GM23338 (cell line): ENCODE results near the gene IPO8. TPM values are rescaled to one million over a fixed set of nuclear protein-coding genes. Genes with fewer than 3 reads are reported as not detected.

Experiments used
- ATAC-seq: fragments of 200-7000 bp; cut with Tn5 transposase; 3 replicates; pipeline ENCODE4 v1.9.1; 2020
- DNase-seq: peaks from one replicate; pipeline ENCODE4 v3.0.0-alpha.2; 2015; ENCODE audit warnings: low spot score
- H2AFZ ChIP-seq: fragments of 200-600 bp; sonication (generic); 2 replicates; pipeline ENCODE4 v1.8.0; 2016; ENCODE audit warnings: antibody characterized with exemption, mild to moderate bottlenecking, moderate library complexity
- H3F3A ChIP-seq: fragments of 200-600 bp; sonication (generic); replicated peaks from 2 replicates; pipeline ENCODE4 v1.8.0; 2017; ENCODE audit warnings: antibody characterized with exemption, mixed run types, low read depth
- H3K27ac ChIP-seq: fragments of 200-600 bp; sonication (generic); 2 replicates; pipeline ENCODE4 v1.6.1; 2016; ENCODE audit warnings: low read depth
- H3K27me3 ChIP-seq: fragments of 200-600 bp; sonication (generic); 2 replicates; pipeline ENCODE4 v1.8.0; 2016; ENCODE audit warnings: mild to moderate bottlenecking, mixed run types, moderate library complexity; ENCODE audit not compliant: insufficient read depth
- H3K36me3 ChIP-seq: fragments of 200-600 bp; sonication (generic); 2 replicates; pipeline ENCODE4 v1.8.0; 2016; ENCODE audit warnings: mild to moderate bottlenecking; ENCODE audit not compliant: insufficient read depth
- H3K4me1 ChIP-seq: fragments of 200-600 bp; sonication (generic); 2 replicates; pipeline ENCODE4 v1.8.0; 2016; ENCODE audit warnings: mild to moderate bottlenecking, moderate library complexity; ENCODE audit not compliant: insufficient read depth
- H3K4me2 ChIP-seq: fragments of 200-600 bp; sonication (generic); 2 replicates; pipeline ENCODE4 v1.7.1; 2017; ENCODE audit warnings: mixed run types
- H3K4me3 ChIP-seq: fragments of 200-600 bp; sonication (generic); 2 replicates; pipeline ENCODE4 v1.6.1; 2016; ENCODE audit warnings: mixed run types
- H3K79me2 ChIP-seq: fragments of 200-600 bp; sonication (generic); replicated peaks from 2 replicates; pipeline ENCODE4 v1.8.0; 2017; ENCODE audit warnings: mild to moderate bottlenecking; ENCODE audit not compliant: insufficient read depth
- H3K9me2 ChIP-seq: fragments of 200-600 bp; sonication (generic); 2 replicates; pipeline ENCODE4 v1.8.0; 2017; ENCODE audit not compliant: insufficient read depth
- H4K20me1 ChIP-seq: fragments of 200-600 bp; sonication (generic); replicated peaks from 2 replicates; pipeline ENCODE4 v1.8.0; 2017; ENCODE audit warnings: mild to moderate bottlenecking; ENCODE audit not compliant: insufficient read depth
- H3K27ac Mint-ChIP-seq: 2 replicates; pipeline ENCODE4 v1.8.0; 2020; ENCODE audit warnings: inconsistent platforms, mild to moderate bottlenecking, moderate library complexity, mixed read lengths
- H3K27me3 Mint-ChIP-seq: 3 replicates; pipeline ENCODE4 v1.8.0; 2022; ENCODE audit warnings: low read depth, mild to moderate bottlenecking, moderate library complexity, mixed read lengths, inconsistent platforms; ENCODE audit not compliant: insufficient read depth, poor library complexity
- H3K36me3 Mint-ChIP-seq: 3 replicates; pipeline ENCODE4 v1.8.0; 2021; ENCODE audit warnings: low read depth, mild to moderate bottlenecking, inconsistent platforms, moderate library complexity, mixed read lengths
- H3K4me1 Mint-ChIP-seq: 3 replicates; pipeline ENCODE4 v1.8.0; 2020; ENCODE audit warnings: mild to moderate bottlenecking, inconsistent platforms, mixed read lengths
- H3K4me3 Mint-ChIP-seq: 3 replicates; pipeline ENCODE4 v1.8.0; 2021; ENCODE audit warnings: moderate library complexity, mild to moderate bottlenecking, inconsistent platforms, mixed read lengths
- H3K9me3 Mint-ChIP-seq: 3 replicates; pipeline ENCODE4 v1.8.0; 2020; ENCODE audit warnings: moderate library complexity, mild to moderate bottlenecking, inconsistent platforms, mixed read lengths
- CREB1 ChIP-seq: fragments of 250-450 bp; sonication (Bioruptor Pico); IDR thresholded peaks from 2 replicates; pipeline ENCODE4 v1.5.0; 2020; ENCODE audit warnings: low read depth, mild to moderate bottlenecking, moderate library complexity
- ETS1 ChIP-seq: IDR thresholded peaks from 2 replicates; pipeline ENCODE4 v1.6.1; 2016; ENCODE audit warnings: antibody characterized with exemption
- EZH2phosphoT487 ChIP-seq: fragments of 200-600 bp; sonication (generic); IDR thresholded peaks from one replicate; pipeline ENCODE4 v1.8.1; 2018; ENCODE audit warnings: antibody characterized with exemption; ENCODE audit not compliant: unreplicated experiment
- JUNB ChIP-seq: IDR thresholded peaks from one replicate; pipeline ENCODE4 v1.6.1; 2016; ENCODE audit warnings: antibody characterized with exemption; ENCODE audit not compliant: unreplicated experiment
- NANOG ChIP-seq: IDR thresholded peaks from 2 replicates; pipeline ENCODE4 v1.6.1; 2016; ENCODE audit warnings: antibody characterized with exemption, borderline replicate concordance
- ZNF462 ChIP-seq: fragments of 250-450 bp; sonication (Bioruptor Pico); IDR thresholded peaks from 2 replicates; pipeline ENCODE4 v1.5.0; 2020; ENCODE audit warnings: mild to moderate bottlenecking, moderate library complexity
- polyA plus RNA-seq: library from polyadenylated mRNA; unstranded; fragments of >200 nt; fragmentation: Nextera tagmentation; extraction: Ambion mirVana; gene quantifications from 2 replicates; pipeline ENCODE4 v1.2.1, GENCODE V29; 2016
- total RNA-seq: library from RNA; depleted of rRNA; stranded (reverse); fragments of >200 nt; shearing (Covaris generic); gene quantifications from 2 replicates; pipeline ENCODE4 v1.2.3, GENCODE V29; 2014

Gene IPO8
- total and polyA plus RNA-seq, 2 experiments from 2014 or later: 13.4 to 53.6 TPM

- no peak for TF ChIP-seq NANOG
- no peak for TF ChIP-seq ZNF462 (CRISPR knock-in tag)
- TF ChIP-seq ETS1: no peak
- no peak for TF ChIP-seq CREB1
- no peak for TF ChIP-seq EZH2phosphoT487
These were observed 12.1 kb upstream of the IPO8 start (continued) for GRCh38 chr12:30707613-30708342.

GRCh38 chr12:30706476-30706875, 10.8 kb upstream of the IPO8 start:
- Histone ChIP-seq H4K20me1 (no peaks in the 10 kb centered on the region), H3F3A (no peaks in the 10 kb centered on the region), H3K27me3 (no peaks in the 10 kb centered on the region), H3K79me2 (no peaks in the 10 kb centered on the region), H2AFZ (no peak overlapping the region), H3K36me3 (peaks cover 15% of the 10 kb centered on the region; the same call in 1 of the 2 replicates), H3K4me2 (no peak overlapping the region), H3K27ac (0 out of 2 replicates have a peak overlapping the region, but pooled peaks have one; percentile 36), H3K9me2 (no peaks in the 10 kb centered on the region), H3K4me3 (no peak overlapping the region), H3K4me1 (no peaks in the 10 kb centered on the region)
- no peaks in the 10 kb centered on the region for H3K9me3 Mint-ChIP-seq
- H3K4me3 Mint-ChIP-seq: no peak overlapping the region
- no peak overlapping the region for H3K27ac Mint-ChIP-seq
- ATAC-seq (no peak), DNase-seq (no peak)
- H3K27me3 Mint-ChIP-seq: peaks cover 2% of the 10 kb centered on the region
- H3K36me3 Mint-ChIP-seq: peaks cover 39% of the 10 kb centered on the region
- peaks cover 8% of the 10 kb centered on the region; the same call in 1 of the 3 replicates for H3K4me1 Mint-ChIP-seq
- no peak for TF ChIP-seq EZH2phosphoT487
- no peak for TF ChIP-seq ZNF462 (CRISPR knock-in tag)
- TF ChIP-seq ETS1: no peak
- no peak for TF ChIP-seq JUNB
